G401.6 (cell line): Measurements from ENCODE around the gene DLST.
A peak's percentile ranks its signal among the peaks of the same experiment; 100 is the strongest.

ENCODE experiments used
- FAIRE-seq: peaks from 2 replicates; lab custom pipeline; 2012; peaks lifted over from hg19 to GRCh38; lab: Jason Lieb, UNC

The DLST gene

DNA sequence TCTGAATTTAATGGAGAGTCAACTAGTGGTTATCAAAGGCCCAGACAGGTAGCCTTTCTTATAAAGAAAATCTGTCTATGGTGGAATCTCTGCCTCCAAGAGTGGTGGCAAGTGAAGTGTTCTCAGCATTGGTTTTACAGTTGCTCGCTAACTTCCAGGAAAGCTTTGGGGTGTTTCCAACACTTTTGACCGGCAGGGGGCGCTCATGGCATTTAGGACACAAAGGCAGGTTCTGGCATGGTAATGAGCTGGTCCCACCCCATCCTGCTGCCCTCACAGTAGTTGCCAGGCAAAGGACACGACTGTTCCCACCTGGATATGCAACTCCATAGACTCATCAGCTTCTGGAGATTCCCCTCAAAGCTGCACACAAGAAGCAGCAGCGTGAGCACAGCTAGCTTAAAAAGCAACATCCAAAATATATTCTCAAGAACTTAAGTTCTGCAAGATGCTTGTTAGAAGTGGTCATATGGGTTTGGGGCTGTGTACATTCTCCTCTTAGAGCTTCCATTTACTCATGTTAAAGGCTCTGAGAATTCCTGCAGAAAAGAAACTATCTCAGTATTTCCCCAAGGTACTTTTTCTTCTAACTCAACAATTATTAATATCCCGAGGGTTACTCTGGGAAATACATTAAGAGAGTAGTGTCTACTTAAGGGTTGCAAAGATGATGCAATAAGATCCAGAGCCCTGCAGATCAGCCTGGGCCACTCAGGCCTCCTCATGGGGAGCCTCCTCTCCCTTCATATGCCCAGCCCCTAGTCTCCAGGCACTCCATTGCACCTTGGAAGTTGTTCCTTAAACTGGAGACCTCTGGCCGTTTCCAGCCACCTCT, 20.6 kb upstream of the DLST start:
- FAIRE-seq, result peak; percentile 97

DNA sequence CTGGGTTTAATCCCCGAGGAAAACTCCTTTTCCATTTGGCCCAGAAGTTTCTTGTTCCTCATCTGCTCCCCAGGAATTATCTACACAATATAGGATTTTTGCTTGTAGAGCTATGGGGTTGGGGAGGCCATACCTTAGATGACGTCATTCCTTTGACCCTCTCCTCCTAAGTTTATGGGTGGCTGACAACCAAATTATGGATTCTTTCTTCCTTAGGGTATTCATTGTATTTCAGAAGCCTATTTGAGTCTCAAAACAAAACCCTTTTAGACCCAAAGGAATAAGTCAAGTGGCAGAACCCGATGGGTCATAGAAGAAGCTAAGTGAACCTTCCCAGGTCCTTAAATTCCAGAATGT, 20.0 kb upstream of the DLST start:
- FAIRE-seq, result no peak

DNA sequence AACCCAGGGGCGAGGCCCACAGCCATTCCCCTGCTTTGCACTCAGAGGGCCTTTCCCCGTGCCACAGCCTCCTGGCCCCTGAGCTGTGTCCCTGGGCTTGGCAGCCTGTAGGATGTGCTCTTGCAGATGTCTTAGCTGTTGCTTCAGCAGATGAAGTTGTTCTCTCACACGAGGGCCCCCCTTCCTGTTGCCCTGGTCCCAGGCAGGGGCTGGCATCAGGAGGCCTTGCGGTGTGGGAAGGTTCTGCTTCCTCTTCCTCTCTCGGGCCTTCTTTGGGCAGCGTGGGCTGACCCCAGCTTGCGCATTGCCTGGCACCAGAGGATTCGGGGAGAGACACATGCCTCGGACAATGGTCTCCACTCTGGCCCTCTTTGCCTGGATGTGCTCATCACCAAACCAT, 18.4 kb upstream of the DLST start:
- FAIRE-seq, result no peak

DNA sequence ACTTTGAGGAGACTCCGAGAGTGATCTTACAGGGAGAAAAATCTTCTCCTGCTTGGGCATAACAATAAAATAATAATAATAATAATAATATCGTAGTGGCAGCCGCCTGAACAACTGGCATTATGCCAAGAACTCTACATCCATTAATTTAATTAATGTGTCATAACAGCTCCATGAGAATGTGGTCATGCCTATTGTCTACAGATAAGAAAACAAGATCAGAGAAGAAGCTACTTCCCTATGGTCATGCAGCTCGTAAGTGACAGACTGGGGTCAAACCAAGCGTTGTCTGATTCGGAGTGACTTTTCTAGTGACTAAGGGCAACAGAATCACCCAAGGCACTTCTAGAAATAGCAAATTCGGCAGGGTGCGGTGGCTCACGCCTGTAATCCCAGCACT, 17.5 kb upstream of the DLST start:
- FAIRE-seq, result no peak

DNA sequence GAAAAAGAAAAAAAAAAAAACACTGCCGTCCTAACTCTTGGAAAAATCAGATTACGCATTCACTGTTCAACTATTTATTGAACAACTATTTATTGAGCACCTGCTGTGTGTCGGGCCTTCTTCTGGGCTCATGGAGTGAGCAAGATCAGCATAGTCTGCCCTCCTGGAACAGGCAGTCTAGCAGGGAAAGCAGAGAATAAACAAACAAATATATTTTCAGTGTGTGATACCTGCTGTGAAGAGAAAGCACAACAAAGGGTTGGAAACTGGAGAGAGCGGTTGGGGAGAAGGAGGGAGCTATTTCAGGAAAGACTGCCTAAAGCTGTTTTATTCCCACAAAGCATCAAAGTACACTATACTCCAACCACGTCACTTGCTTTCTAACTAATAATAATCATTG, 16.6 kb upstream of the DLST start:
- FAIRE-seq, result no peak

DNA sequence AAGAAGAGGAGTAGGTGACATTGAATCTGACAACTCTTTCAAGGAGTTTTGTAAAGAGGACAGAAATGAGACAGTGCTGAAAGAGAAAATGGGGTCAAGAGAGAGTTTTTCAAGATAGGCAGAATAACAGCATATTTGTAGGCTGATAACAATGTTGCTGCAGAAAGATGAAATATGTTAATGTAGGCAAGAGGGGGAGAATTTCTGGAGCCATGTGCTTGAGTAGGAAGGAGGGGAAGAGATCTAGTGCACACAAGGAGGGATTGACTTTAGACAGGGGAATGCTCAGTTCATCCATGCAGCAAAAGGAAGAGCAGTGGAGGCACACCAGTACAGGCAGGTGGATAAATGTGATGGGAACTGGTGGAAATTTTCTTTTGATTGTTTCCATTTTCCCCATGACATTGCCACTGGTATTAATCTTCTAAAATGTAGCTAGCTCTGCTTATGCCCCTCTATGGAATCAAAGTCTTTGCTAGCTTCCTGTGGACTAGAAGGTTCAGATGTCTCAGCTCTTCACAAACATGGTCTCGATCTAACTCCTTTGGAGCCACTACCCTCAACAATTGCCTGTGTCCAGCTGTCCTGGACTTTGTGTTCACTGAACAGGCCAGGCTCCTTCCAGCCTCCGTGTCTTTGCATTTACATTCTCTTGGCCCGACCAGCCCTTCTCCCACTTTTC, 14.9 kb upstream of the DLST start:
- no peak for FAIRE-seq

DNA sequence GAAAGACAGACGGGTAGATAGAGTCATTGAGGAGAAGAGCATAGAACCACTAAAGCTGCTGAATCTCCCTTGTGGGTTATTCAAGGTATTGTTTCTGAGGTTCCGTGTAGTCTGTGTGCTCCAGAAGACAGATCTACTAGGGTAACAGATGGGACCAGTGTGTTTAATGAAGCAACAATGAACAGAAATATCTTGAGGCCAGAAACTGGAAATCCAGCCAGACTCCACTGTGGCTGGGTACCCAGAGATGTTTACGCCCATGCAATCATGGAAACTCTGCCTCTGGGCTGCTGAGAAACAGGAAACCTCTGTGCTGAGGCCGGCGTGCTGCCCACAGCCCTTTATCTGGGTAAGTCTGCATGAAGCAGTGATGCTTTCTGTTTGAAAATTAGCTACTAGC, 14.0 kb upstream of the DLST start:
- no peak for FAIRE-seq

DNA sequence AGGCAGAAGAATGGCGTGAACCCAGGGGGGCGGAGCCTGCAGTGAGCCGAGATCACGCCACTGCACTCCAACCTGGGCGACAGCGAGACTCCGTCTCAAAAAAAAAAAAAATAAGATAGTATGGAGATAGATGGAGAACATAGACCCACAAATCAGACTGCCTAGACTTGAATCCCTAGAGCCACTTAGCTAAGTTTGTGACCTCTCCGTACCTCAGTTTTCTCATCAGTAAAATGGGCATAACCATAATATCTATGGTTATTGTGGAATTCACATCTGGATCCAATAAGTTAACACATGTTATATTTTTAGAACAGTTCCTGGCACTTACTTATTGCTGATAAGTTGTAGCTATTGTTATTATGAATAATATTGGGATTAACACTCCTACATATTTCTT, 13.0 kb upstream of the DLST start:
- no peak for FAIRE-seq

DNA sequence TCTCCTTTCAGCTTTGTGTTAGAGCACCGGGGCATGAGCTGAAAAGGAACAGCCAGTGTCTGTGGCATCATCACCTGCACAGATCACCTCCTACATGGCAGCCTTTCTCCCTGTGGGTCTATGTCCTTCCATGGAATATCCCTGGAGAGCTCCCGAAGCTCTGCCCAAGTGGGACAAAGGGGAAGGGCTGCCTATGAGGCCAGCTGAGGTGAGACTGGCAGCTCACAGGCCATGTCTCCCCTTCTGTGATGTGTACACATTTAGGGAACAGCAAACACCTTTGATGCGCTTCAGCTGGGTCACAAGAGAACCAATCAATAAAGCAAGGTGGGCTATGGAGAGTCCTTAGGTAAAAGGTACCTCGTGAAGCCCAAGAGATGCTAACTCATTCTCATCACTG, 9.9 kb upstream of the DLST start:
- no peak for FAIRE-seq

DNA sequence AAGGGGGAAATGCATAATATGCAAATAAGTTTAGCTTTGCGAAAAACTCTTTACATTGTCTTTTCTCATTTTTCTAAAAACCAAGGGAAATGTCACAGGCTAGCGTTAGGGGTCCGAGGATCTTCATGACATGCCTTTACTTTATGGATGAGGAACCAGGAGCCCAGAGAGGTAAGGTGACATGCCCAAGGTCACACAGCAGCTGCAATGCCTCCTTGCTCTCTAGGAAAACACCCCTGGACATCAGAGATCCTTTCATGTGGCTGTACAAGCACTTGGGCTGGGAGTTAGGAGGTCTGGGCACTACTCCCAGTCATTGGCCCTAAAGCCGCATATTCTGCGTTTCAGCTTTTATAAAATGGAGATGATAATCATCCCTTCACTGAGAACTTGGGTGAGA, 6.5 kb upstream of the DLST start:
- no peak for FAIRE-seq

DNA sequence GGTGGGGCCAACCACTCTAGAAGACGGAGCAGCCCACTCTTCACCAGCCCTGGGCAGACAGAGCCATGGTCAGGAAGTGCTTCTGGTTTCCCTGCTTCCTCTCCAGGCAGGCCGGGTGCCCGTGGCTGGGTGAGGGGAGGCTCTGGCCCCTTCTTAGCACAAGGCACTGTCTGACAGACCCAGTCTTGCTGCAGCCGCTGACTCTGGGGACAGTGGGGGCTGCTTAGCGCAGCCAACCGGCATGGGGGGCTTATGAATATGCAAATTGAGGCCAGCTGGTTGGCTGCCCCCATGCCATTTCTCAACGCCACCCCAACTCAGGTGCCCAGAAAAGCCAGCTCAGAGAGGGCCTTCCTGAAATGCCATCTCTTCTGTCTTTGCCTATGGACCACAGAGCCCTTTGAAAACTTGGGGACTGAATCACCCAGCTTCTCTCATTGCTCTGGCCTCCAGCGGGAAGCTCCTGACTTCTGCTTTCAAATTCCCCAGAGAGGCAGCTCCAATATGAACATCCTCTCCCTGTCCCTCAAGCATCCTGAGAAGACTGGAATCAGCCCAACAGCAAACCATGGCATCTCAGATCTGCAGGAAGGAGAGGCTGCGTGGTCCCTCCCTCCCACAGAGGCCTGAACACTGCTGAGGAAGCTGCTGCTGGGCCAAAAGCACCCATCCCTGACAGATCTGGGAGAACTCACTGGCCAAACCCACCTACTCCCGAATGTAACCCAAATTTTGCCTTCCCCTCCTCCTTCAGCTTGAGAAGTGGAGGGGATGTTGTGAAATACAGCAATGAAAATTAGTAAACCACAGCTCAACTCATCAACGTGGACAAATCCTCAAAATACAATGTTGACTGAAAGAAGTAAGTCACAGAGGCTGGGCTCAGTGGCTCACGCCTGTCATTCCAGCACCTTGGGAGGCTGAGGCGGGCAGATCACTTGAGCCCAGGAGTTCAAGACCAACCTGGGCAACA, 5.5 kb upstream of the DLST start, which contains the start of gene PROX2:
Gene PROX2 (minus strand): TSS at position 205 of the 973 bp plus-strand sequence. CDS start 12,311 bp downstream, outside the sequence.
- FAIRE-seq, result no peak

DNA sequence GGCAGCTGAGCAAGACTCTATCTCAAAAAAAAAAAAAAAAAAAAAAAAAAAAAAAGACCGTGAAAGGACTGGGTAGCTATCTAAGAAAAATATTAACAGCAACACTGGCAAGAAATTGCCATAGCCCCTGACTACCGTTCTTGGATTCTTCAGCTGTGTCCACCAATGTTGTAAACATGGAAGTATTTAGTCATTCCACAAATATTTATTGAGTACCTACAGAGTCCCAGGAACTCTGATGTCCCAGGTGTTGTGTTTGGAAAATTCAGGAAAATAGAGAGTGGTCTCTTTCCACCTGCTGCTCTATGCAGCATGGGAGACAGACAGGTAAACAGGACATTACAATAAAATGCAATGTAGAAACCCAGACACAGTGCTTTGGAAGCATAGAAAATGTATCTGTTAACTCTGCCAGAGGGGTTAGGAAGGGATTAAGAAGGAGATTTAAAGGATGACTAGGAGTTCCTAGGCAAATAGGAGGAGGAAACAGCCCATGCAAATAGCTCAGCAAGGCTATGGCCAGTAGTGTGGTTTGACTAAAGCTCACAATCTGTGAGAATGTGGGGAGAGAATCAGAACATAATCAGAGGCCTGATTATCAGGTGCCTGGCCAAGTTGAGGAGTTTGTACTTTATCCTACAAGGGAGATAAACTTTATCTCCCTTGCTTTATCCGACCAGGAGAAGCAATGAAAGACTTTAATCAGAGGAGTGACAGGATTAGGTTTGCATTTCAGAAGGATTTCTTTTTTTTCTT, 2.1 kb upstream of the DLST start:
- peak; percentile 90 for FAIRE-seq

DNA sequence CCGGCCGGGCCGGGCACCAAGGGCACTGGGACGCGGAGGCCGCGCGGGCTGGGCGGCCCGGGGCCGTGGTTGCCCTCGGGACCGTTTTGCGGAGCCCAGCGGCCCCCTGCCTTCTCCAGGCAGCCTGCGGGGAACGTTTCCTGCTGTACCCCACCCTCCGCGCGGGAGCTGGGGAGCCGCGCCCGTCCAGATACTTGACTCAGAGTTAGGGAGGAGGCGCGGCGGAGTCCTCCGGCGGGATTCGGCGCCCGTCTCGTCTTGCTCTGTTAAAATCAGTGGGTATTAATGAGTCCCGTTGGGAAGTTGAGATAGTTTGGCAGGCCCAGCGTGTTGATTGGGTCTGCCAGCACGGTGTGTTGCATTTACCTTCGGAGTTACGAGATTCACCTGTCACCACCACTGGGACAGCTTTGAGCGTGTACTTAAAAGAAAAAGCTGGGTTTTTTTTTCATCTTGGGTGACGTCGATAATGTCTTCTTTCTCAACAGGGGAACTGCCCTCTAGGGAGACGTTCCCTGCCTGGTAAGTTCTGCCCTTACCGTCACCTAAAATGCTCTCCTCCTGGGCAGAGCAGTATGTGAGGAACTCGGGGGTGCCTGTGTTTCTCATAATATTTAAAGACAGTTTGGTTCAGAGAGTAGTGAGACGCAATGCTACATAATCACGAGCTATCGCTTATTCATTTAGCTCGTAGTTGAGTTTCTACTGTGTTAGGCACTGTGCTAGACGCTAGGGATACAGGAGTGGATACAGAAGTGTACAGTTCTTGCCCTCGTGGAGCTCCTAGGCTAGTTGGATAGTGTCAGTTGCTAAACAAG, 596 bp downstream of the DLST start:
- FAIRE-seq, result no peak

DNA sequence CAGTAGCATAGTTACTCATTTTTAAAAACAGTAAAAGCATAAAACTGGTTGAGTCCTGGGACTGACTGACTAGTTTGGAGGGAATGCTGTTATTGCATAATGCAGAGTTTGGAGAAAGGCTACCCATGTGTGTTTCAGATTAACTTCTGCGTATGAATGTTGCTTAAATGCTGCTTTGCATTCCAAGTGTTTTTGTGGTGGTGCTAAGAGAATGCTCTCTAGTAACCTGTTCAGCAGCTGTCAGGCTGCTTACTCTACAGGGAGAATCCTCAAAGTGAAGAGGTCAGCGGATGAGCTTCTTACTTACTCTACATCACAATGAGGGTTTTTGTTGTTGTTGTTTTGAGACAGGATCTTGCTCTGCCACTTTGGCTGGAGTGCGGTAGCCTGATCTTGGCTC, 4.3 kb downstream of the DLST start:
- FAIRE-seq, result no peak

DNA sequence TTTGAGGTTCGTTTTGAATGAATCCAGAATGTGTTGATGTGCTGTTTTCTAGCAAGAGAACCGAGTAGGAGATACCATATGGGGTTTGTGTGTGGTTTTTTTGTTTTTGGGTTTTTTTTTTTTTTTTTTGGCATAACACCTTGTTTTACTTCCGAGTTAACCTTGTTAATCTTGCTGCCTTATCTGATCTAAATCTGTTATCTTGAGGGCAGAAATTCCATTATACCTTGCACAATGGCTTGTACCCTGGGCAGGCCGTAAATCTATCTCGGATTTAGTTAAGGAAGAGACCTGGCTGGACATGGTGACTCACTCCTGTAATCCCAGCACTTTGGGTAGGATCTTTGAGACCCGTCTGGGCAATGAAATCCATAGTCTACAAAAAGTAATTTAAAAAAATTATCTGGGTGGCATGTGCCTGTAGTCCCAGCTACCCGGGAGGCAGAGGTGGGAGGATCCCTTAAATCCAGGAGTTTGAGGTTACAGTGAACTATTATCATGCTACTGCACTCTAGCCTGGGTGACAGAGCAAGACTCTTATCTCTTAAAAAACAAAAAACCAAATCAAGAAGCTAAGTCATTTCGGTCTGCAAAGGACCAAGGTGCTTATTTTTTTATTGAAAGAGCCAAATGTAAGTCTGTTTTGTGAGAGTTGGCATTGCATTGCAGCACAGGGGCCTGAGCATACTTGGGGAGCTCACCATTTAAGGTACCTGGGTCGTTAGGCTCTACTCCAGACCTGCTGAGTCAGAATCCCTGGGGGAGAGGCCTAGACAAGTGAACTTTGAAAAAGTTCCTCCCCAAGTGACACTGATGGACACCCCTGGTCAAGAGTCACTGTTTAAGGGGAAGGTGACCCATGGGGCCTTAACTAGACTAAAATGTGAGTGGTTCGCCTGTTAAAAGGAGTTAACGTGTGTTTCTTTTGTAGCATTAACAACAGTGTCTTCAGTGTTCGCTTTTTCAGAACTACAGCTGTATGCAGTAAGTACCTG, 6.7 kb downstream of the DLST start:
- no peak for FAIRE-seq

DNA sequence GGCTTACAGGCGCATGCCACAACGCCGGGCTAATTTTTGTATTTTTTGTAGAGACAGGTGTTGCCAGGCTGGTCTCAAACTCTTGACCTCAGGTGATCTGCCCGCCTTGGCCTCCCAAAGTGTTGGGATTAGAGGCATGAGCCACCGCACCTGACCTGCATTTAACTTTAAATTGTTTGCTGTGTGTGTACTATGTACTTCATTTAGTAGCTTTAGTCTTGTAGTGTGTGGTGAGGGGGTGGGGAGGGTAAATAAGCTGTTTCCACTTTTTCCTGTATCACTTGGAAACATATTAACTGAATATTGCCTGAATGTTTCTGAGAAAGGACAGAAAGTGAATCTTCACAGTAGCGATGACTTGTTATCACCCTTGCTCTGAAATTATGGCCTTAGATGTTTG, 8.5 kb downstream of the DLST start:
- no peak for FAIRE-seq

DNA sequence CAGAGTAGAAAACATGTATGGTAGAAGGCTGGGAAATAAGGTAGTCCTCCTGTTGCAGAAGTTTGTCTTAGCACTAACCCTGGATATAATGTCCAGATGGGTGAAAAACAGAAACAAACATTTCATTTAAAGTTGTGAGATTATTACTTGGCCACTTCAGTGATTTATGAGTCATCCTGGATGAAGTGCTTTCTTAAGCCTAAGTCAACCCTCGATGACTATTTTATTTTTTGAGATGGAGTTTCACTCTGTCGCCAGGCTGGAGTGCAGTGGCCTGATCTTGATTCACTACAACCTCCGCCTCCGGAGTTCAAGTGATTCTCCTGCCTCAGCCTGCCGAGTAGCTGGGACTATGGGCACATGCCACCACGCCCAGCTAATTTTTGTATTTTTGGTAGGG, 10.2 kb downstream of the DLST start:
- FAIRE-seq, result no peak

DNA sequence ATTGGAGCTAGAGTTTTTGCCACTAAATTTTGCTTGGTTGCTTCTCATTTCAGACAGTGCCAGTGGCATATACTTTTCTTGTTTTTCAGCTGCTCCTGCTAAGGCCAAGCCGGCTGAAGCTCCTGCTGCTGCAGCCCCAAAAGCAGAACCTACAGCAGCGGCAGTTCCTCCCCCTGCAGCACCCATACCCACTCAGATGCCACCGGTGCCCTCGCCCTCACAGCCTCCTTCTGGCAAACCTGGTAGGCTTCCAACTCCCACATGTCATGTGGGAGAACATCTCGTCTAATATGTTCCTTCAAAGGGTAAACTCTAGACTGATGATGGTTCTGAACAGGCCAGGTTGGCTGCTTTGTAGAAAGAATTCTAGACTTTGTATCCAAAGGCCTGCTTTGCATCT, 11.0 kb downstream of the DLST start:
- FAIRE-seq, result no peak

DNA sequence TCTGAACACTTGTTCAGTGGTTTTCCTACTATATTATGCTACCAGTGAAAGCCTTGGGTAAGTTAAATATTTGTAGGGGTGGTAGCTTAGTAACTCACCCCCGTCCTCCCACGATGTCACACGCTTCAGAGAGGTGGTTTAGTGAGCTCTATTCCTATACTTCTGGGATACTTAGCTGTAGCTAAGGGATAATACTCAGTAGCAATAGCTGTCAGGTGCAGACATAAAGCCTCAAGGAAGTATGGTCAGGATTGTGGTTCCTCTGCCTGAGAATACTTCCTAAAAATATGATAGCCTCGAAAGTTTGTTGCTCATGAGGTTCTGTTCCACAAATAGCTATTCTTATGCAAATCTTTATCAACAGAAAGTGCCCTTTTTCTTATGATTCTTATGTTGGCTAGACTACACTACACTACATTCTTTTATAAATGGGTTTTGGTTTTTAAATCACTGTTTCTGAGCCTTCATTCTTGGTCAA, 11.9 kb downstream of the DLST start:
- no peak for FAIRE-seq

DNA sequence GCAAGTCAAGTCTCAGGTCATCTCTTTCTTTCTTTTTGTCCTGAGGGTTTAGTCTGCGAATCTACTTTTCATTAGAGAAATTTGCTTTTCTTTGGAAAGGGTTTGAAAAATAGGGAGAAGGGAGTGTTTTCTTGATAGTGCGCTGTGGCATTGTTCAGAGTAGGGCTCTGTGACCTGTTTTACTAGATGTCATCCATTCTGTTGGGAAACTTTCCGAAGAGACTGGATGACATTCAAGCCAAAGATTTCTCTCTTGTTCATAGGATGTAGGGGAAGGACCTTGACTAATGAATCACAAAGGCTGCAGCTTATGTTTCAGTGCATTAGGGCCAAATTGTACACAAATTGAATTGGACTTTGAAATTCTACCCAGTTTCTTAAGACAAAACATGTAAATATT, 14.7 kb downstream of the DLST start:
- no peak for FAIRE-seq
